Spleen (tissue), 11 donors: ENCODE data around the gene MAP2. TPM values are rescaled to one million over a fixed set of nuclear protein-coding genes. Genes with fewer than 3 reads are reported as not detected.

Experiments
- DNase-seq: peaks from one replicate; pipeline ENCODE4 v3.0.0-alpha.2; 2020
- H3K27ac ChIP-seq, 8 donors: fragments of 200-600 bp; sonication (generic) in 7 of 8; 1 replicate in 4 of 8; 2 replicates in 4 of 8; pipeline versions ENCODE4 v1.5.0 to v1.8.0; 2016 to 2021; ENCODE audit warnings: inconsistent platforms in 4 of 8, mild to moderate bottlenecking in 4 of 8, moderate library complexity in 1 of 8
- H3K27me3 ChIP-seq, 7 donors: fragments of 200-600 bp; sonication (generic) in 6 of 7; replicated peaks in 1 of 7; 1 replicate in 4 of 7; 2 replicates in 3 of 7; pipeline versions ENCODE4 v1.5.0 to v1.8.0; 2016 to 2021; ENCODE audit warnings: inconsistent platforms in 3 of 7, mild to moderate bottlenecking in 1 of 7
- H3K36me3 ChIP-seq, 6 donors: fragments of 200-600 bp; sonication (generic) in 5 of 6; 1 replicate in 4 of 6; 2 replicates in 2 of 6; pipeline versions ENCODE4 v1.5.0 to v1.8.0; 2016 to 2021; ENCODE audit warnings: inconsistent platforms in 2 of 6
- H3K4me1 ChIP-seq, 6 donors: fragments of 200-600 bp; sonication (generic) in 5 of 6; 1 replicate in 3 of 6; 2 replicates in 3 of 6; pipeline versions ENCODE4 v1.5.0 to v1.8.0; 2016 to 2021; ENCODE audit warnings: inconsistent platforms in 3 of 6
- H3K4me3 ChIP-seq, 8 donors: fragments of 200-600 bp; sonication (generic) in 7 of 8; 1 replicate in 4 of 8; 2 replicates in 4 of 8; pipeline versions ENCODE4 v1.5.0 to v1.8.0; 2016 to 2021; ENCODE audit warnings: inconsistent platforms in 4 of 8, mild to moderate bottlenecking in 4 of 8, moderate library complexity in 2 of 8
- H3K9me3 ChIP-seq, 8 donors: fragments of 200-600 bp; sonication (generic) in 7 of 8; 1 replicate in 4 of 8; 2 replicates in 4 of 8; pipeline versions ENCODE4 v1.5.0 to v1.8.0; 2016 to 2021; ENCODE audit warnings: inconsistent platforms in 4 of 8
- CTCF ChIP-seq, 11 experiments: fragments of 200-600 bp in 7 of 11; fragments of 450-650 bp in 4 of 11; sonication (generic) in 4 of 11; IDR thresholded peaks in 8 of 11; conservative IDR thresholded peaks in 3 of 11; 1 replicate in 7 of 11; 2 replicates in 4 of 11; pipeline versions ENCODE4 v1.4.0 to v1.8.0; 2016 to 2021; ENCODE audit warnings: antibody characterized with exemption in 11 of 11, inconsistent platforms in 4 of 11, mild to moderate bottlenecking in 1 of 11
- POLR2A ChIP-seq, 3 donors: fragments of 450-650 bp; IDR thresholded peaks; one replicate each; pipeline ENCODE4 v1.5.1; 2017; ENCODE audit warnings: antibody characterized with exemption in 3 of 3, mild to moderate bottlenecking in 1 of 3
- POLR2AphosphoS5 ChIP-seq, 3 donors: sonication (generic); formaldehyde crosslinking; IDR thresholded peaks; one replicate each; pipeline ENCODE4 v1.5.1; 2017; ENCODE audit warnings: antibody characterized with exemption in 3 of 3
- WGBS, 5 donors: extraction: QIAGEN DNeasy Blood & Tissue Kit in 3 of 5; methylation state at CpG; one replicate each; pipeline versions ENCODE4 v1.1.5 to v1.1.7; 2013 to 2018; 5-methylcytosine and 5-hydroxymethylcytosine counted together
- intact Hi-C: fragments of 100-400 bp; cut with DNase I; formaldehyde crosslinking; loops from one replicate; pipeline ENCODE4 v1.15.0; 2023; ENCODE audit warnings: low total_unique reads
- polyA plus RNA-seq, 3 donors: library from polyadenylated mRNA; stranded (reverse); fragments of 200-250 nt; gene quantifications; one replicate each; pipeline ENCODE4 v1.2.1, GENCODE V29; 2013
- total RNA-seq, 7 donors: library from RNA; depleted of rRNA in 3 of 7; stranded (reverse); fragments of >200 nt in 3 of 7; fragmentation: NEBNext Ultra II Directional in 4 of 7; extraction: Animal tissue kit (Norgen Biotek cat#: 25700) in 4 of 7; gene quantifications; one replicate each; pipeline versions ENCODE4 v1.1.0 to v1.2.1, GENCODE V29; 2016 to 2021
- donor health status: healthy with polysubstance abuse.
- donor health status: DM: no; HTN: no; CAD: no; lungs with moderate emphysema.
- donor health status: DM: no; HTN: no; CAD: no.
- donor health status: Bipolar disorder and iron deficiency.
- donor health status: healthy.
- donor health status: DM: no; HTN: no; CAD: no.
- donor health status: DM: yes; HTN: yes; CAD: no.

Gene MAP2
- total and polyA plus RNA-seq, 10 donors = 0.38 to 5.0 (median 1.9) TPM

- no peaks in the 10 kb centered on the region for H3K36me3 ChIP-seq
- 51 to 64% (median 52%) methylated on average over 5 of the region's 5 CpGs for WGBS, 5 donors
These were observed 34.7 kb upstream of the MAP2 start for GRCh38 chr2:209389171-209389618.

GRCh38 chr2:209390839-209391238, 33.0 kb upstream of the MAP2 start:
- 53 to 75% (median 59%) methylated on average over 1 of the region's 1 CpG for WGBS, 5 donors
- H3K4me3 ChIP-seq = no peak overlapping the region
- no peaks in the 10 kb centered on the region for H3K4me1 ChIP-seq
- DNase-seq = no peak
- TF ChIP-seq CTCF (IDR thresholded peaks at IDR 0.05 in 8 of 11, conservative IDR thresholded peaks at IDR 0.05 in 3 of 11) (no peak), POLR2A (IDR thresholded peaks at IDR 0.05) (no peak), POLR2AphosphoS5 (IDR thresholded peaks at IDR 0.05) (no peak)
- H3K27me3 ChIP-seq = peaks cover 0 to 21% (median 0%) of the 10 kb centered on the region in 7 donors
- H3K9me3 ChIP-seq = peaks cover 0 to 3% (median 0%) of the 10 kb centered on the region in 8 donors
- no peaks in the 10 kb centered on the region for H3K36me3 ChIP-seq
- intact Hi-C loops = no loop called here
- H3K27ac ChIP-seq = no peak overlapping the region

More at GRCh38 chr2:209389171-209389618, 34.7 kb upstream of the MAP2 start:
- Histone ChIP-seq H3K4me1 (no peaks in the 10 kb centered on the region), H3K4me3 (no peak overlapping the region), H3K27ac (no peak overlapping the region), H3K9me3 (peaks cover 0 to 3% (median 0%) of the 10 kb centered on the region in 8 donors), H3K27me3 (peaks cover 0 to 28% (median 0%) of the 10 kb centered on the region in 7 donors)
- no peak for DNase-seq
- intact Hi-C loops = no loop called here
- TF ChIP-seq POLR2AphosphoS5 (IDR thresholded peaks at IDR 0.05) (no peak), CTCF (IDR thresholded peaks at IDR 0.05 in 8 of 11, conservative IDR thresholded peaks at IDR 0.05 in 3 of 11) (no peak), POLR2A (IDR thresholded peaks at IDR 0.05) (no peak)

GRCh38 chr2:209391776-209392401, 32.0 kb upstream of the MAP2 start:
- H3K4me3 ChIP-seq = no peak overlapping the region
- no peak for DNase-seq
- 60 to 76% (median 64%) methylated on average over 3 of the region's 3 CpGs for WGBS, 5 donors
- TF ChIP-seq POLR2AphosphoS5 (IDR thresholded peaks at IDR 0.05) (no peak), CTCF (IDR thresholded peaks at IDR 0.05 in 8 of 11, conservative IDR thresholded peaks at IDR 0.05 in 3 of 11) (no peak), POLR2A (IDR thresholded peaks at IDR 0.05) (no peak)
- peaks cover 0 to 3% (median 0%) of the 10 kb centered on the region in 8 donors for H3K9me3 ChIP-seq
- intact Hi-C loops = no loop called here
- H3K4me1 ChIP-seq = no peaks in the 10 kb centered on the region
- peaks cover 0 to 12% (median 0%) of the 10 kb centered on the region in 7 donors for H3K27me3 ChIP-seq
- no peak overlapping the region for H3K27ac ChIP-seq
- H3K36me3 ChIP-seq = no peaks in the 10 kb centered on the region

GRCh38 chr2:209395229-209395628, 28.6 kb upstream of the MAP2 start:
- H3K36me3 ChIP-seq = no peaks in the 10 kb centered on the region
- 78 to 92% (median 83%) methylated on average over 1 of the region's 1 CpG for WGBS, 5 donors
- peaks cover 0 to 5% (median 0%) of the 10 kb centered on the region in 7 donors for H3K27me3 ChIP-seq
- no peak overlapping the region for H3K4me3 ChIP-seq
- no peak for DNase-seq
- intact Hi-C loops = no loop called here
- H3K27ac ChIP-seq = no peak overlapping the region
- no peaks in the 10 kb centered on the region for H3K9me3 ChIP-seq
- no peaks in the 10 kb centered on the region for H3K4me1 ChIP-seq
- TF ChIP-seq POLR2A (IDR thresholded peaks at IDR 0.05) = no peak
- no peak for TF ChIP-seq CTCF (IDR thresholded peaks at IDR 0.05 in 8 of 11, conservative IDR thresholded peaks at IDR 0.05 in 3 of 11)
- TF ChIP-seq POLR2AphosphoS5 (IDR thresholded peaks at IDR 0.05) = no peak
